Measurements from ENCODE around the gene C10orf88.
"Not testable (repeated sequence)": the region's sequence is repeated elsewhere in the genome, so short reads cannot be mapped to it uniquely, and the experiment has no call there.

C10orf88 gene

DNA sequence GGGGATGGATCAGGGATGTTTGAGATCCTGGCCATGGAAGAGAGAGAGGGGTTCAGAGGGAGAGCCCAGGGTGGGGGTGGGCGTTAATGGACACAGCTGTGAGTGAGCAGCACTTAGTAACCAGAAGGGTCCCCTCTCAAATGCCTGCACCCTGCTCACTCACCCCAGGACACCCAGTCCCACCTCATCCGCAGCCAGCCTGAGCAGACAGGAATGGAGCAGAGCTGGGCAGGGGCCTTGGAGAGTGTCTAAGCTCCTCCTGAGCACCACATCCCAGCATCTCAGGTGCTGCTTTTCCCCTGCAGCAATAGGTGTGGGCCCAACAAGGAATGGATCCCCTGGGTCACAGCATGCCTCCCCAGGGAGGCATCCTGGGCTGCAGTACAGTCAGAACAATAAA is 38.3 kb downstream of the C10orf88 start:
- peaks cover 5% of the 10 kb centered on the region for H3K9me3 Mint-ChIP-seq
- ATAC-seq = no peak
- no peaks in the 10 kb centered on the region for H3K27me3 Mint-ChIP-seq
- peaks cover 6% of the 10 kb centered on the region for H3K36me3 Mint-ChIP-seq
- H3K4me3 Mint-ChIP-seq = no peak overlapping the region
- no peaks in the 10 kb centered on the region for H3K4me1 Mint-ChIP-seq
- H3K27ac Mint-ChIP-seq = no peak overlapping the region

- Mint-ChIP-seq H3K27ac (no peak overlapping the region), H3K27me3 (no peaks in the 10 kb centered on the region), H3K36me3 (no peaks in the 10 kb centered on the region), H3K4me1 (no peaks in the 10 kb centered on the region), H3K4me3 (no peak overlapping the region), H3K9me3 (peaks cover 2% of the 10 kb centered on the region)
- no peak for ATAC-seq
Measured at GRCh38 chr10:122911889-122912484, 42.0 kb downstream of the C10orf88 start.

- H3K36me3 Mint-ChIP-seq = no peaks in the 10 kb centered on the region
- H3K4me1 Mint-ChIP-seq = no peaks in the 10 kb centered on the region
- H3K4me3 Mint-ChIP-seq = no peak within 1 kb of the TSS
- no peak within 1 kb of the TSS for H3K27ac Mint-ChIP-seq
- ATAC-seq = no peak
- H3K9me3 Mint-ChIP-seq = no peaks in the 10 kb centered on the region
- H3K27me3 Mint-ChIP-seq = no peaks in the 10 kb centered on the region
Measured at GRCh38 chr10:122910310-122910709, 43.7 kb downstream of the C10orf88 start, which contains the start of gene FAM24A. TSS of gene FAM24A (plus strand) at chr10:122910610. CDS start at chr10:122911635, 1,025 bp downstream.

- H3K9me3 Mint-ChIP-seq = peaks cover 11% of the 10 kb centered on the region
- not testable (repeated sequence) for H3K4me1 Mint-ChIP-seq, ATAC-seq, H3K27ac Mint-ChIP-seq, H3K4me3 Mint-ChIP-seq
- peaks cover 30% of the 10 kb centered on the region for H3K27me3 Mint-ChIP-seq
- H3K36me3 Mint-ChIP-seq = peaks cover 13% of the 10 kb centered on the region
Measured at GRCh38 chr10:122903861-122904260, 50.2 kb downstream of the C10orf88 start.

- Mint-ChIP-seq H3K4me1 (no peaks in the 10 kb centered on the region), H3K36me3 (no peaks in the 10 kb centered on the region), H3K9me3 (no peaks in the 10 kb centered on the region), H3K4me3 (no peak overlapping the region), H3K27me3 (no peaks in the 10 kb centered on the region), H3K27ac (no peak overlapping the region)
- no peak for ATAC-seq
Measured at GRCh38 chr10:122894261-122894944, 59.6 kb downstream of the C10orf88 start.

DNA sequence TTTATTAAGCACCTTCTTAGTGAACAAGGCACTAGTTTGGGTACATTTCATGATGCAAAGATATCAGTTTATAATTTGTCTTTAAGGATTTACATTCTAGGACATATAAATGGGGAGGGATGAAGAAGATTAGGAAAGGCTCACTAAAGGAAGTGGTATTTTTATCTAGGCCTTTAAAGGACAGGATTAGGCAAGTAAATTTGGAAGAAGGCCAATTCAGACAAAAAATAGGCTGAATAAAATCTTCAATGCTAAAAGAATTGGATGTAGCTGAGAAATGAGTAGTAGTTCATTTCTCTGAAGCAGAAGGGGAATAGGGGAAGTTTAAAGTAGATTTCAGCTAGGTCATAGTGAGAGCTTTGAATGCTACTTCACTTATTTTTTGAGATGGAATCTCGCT is 69.9 kb downstream of the C10orf88 start:
- Mint-ChIP-seq H3K27me3 (no peaks in the 10 kb centered on the region), H3K9me3 (no peaks in the 10 kb centered on the region), H3K36me3 (peaks cover 16% of the 10 kb centered on the region), H3K4me3 (no peak overlapping the region), H3K4me1 (peaks cover 11% of the 10 kb centered on the region), H3K27ac (no peak overlapping the region)
- no peak for ATAC-seq

- Mint-ChIP-seq H3K27ac (no peak overlapping the region), H3K9me3 (no peaks in the 10 kb centered on the region), H3K36me3 (peaks cover 13% of the 10 kb centered on the region), H3K4me3 (no peak overlapping the region), H3K27me3 (no peaks in the 10 kb centered on the region), H3K4me1 (peaks cover 24% of the 10 kb centered on the region)
- ATAC-seq = no peak
Measured at GRCh38 chr10:122882766-122883165, 71.3 kb downstream of the C10orf88 start.
